Measurements from ENCODE around the gene ZBTB16. TPM values are rescaled to one million over a fixed set of nuclear protein-coding genes. Genes with fewer than 3 reads are reported as not detected.

Gene ZBTB16
- total and polyA plus RNA-seq, 2 experiments from 2014 or later, result 0.29 to 1.4 TPM

DNA sequence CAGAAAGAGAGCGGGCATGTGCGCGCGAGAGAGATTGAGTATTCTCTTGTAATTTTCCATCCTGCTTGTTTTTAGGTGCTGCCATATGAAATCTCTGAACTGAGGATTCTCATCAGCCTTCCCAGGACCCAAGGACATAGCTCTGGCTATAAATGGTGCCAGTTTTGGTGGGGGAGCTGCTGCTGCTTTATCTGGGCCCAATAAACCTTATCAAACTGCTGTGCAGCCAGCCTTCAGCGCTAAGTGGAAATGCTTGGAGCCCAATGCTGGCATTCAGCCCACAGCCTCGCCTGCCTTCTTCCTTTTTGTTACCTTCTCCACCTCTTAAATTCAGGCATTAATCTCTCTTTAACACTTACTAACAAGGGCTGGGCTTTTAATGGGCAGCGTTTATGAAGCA lies 2.4 kb upstream of the ZBTB16 start:
- H2AFZ ChIP-seq, result no peak overlapping the region
- Mint-ChIP-seq H3K36me3 (ENCODE audit: low read depth) (no peaks in the 10 kb centered on the region; the same call in 2 of the 3 replicates), H3K4me1 (peaks cover 23% of the 10 kb centered on the region; the same call in 2 of the 3 replicates), H3K9me3 (no peaks in the 10 kb centered on the region; the same call in 2 of the 3 replicates), H3K27ac (no peak overlapping the region), H3K27me3 (ENCODE audit: insufficient read depth, low read depth, poor library complexity) (peaks cover 59% of the 10 kb centered on the region), H3K4me3 (no peak overlapping the region)
- DNase-seq (ENCODE audit: low spot score), result no peak
- H3F3A ChIP-seq (replicated peaks; ENCODE audit: low read depth), result peaks cover 9% of the 10 kb centered on the region; the same call in 1 of the 2 replicates
- H3K4me2 ChIP-seq, result no peak overlapping the region
- H3K27ac ChIP-seq (ENCODE audit: low read depth), result no peak overlapping the region
- no peak for ATAC-seq
- no peaks in the 10 kb centered on the region for H3K36me3 ChIP-seq (ENCODE audit: insufficient read depth)
- TF ChIP-seq JUNB (IDR thresholded peaks at IDR 0.05; ENCODE audit: unreplicated experiment), result no peak
- TF ChIP-seq POLR2AphosphoS5 (IDR thresholded peaks at IDR 0.05; ENCODE audit: low read depth), result no peak
- TF ChIP-seq NANOG (IDR thresholded peaks at IDR 0.05; ENCODE audit: borderline replicate concordance), result no peak
- TF ChIP-seq CREB1 (CRISPR knock-in tag; IDR thresholded peaks at IDR 0.05; ENCODE audit: low read depth), result no peak
- no peak for TF ChIP-seq EZH2phosphoT487 (IDR thresholded peaks at IDR 0.05; ENCODE audit: unreplicated experiment)
- TF ChIP-seq, protein P1, sequence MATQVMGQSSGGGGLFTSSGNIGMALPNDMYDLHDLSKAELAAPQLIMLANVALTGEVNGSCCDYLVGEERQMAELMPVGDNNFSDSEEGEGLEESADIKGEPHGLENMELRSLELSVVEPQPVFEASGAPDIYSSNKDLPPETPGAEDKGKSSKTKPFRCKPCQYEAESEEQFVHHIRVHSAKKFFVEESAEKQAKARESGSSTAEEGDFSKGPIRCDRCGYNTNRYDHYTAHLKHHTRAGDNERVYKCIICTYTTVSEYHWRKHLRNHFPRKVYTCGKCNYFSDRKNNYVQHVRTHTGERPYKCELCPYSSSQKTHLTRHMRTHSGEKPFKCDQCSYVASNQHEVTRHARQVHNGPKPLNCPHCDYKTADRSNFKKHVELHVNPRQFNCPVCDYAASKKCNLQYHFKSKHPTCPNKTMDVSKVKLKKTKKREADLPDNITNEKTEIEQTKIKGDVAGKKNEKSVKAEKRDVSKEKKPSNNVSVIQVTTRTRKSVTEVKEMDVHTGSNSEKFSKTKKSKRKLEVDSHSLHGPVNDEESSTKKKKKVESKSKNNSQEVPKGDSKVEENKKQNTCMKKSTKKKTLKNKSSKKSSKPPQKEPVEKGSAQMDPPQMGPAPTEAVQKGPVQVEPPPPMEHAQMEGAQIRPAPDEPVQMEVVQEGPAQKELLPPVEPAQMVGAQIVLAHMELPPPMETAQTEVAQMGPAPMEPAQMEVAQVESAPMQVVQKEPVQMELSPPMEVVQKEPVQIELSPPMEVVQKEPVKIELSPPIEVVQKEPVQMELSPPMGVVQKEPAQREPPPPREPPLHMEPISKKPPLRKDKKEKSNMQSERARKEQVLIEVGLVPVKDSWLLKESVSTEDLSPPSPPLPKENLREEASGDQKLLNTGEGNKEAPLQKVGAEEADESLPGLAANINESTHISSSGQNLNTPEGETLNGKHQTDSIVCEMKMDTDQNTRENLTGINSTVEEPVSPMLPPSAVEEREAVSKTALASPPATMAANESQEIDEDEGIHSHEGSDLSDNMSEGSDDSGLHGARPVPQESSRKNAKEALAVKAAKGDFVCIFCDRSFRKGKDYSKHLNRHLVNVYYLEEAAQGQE (IDR thresholded peaks at IDR 0.05; ENCODE audit: unreplicated experiment), result no peak
- TF ChIP-seq STAT1 (IDR thresholded peaks at IDR 0.05; ENCODE audit: unreplicated experiment), result no peak
- TF ChIP-seq, protein P2, sequence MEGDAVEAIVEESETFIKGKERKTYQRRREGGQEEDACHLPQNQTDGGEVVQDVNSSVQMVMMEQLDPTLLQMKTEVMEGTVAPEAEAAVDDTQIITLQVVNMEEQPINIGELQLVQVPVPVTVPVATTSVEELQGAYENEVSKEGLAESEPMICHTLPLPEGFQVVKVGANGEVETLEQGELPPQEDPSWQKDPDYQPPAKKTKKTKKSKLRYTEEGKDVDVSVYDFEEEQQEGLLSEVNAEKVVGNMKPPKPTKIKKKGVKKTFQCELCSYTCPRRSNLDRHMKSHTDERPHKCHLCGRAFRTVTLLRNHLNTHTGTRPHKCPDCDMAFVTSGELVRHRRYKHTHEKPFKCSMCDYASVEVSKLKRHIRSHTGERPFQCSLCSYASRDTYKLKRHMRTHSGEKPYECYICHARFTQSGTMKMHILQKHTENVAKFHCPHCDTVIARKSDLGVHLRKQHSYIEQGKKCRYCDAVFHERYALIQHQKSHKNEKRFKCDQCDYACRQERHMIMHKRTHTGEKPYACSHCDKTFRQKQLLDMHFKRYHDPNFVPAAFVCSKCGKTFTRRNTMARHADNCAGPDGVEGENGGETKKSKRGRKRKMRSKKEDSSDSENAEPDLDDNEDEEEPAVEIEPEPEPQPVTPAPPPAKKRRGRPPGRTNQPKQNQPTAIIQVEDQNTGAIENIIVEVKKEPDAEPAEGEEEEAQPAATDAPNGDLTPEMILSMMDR (conservative IDR thresholded peaks at IDR 0.05; ENCODE audit: low read depth in 2 of 2), result no peak
- no peak for TF ChIP-seq ZNF331 (CRISPR knock-in tag; IDR thresholded peaks at IDR 0.05; ENCODE audit: low read depth)
- TF ChIP-seq ZNF114 (CRISPR knock-in tag; IDR thresholded peaks at IDR 0.05), result no peak
- TF ChIP-seq EZH2 (IDR thresholded peaks at IDR 0.05; ENCODE audit: low read depth, unreplicated experiment), result no peak
- TF ChIP-seq, protein P3, sequence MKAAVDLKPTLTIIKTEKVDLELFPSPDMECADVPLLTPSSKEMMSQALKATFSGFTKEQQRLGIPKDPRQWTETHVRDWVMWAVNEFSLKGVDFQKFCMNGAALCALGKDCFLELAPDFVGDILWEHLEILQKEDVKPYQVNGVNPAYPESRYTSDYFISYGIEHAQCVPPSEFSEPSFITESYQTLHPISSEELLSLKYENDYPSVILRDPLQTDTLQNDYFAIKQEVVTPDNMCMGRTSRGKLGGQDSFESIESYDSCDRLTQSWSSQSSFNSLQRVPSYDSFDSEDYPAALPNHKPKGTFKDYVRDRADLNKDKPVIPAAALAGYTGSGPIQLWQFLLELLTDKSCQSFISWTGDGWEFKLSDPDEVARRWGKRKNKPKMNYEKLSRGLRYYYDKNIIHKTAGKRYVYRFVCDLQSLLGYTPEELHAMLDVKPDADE (IDR thresholded peaks at IDR 0.05), result no peak
- TF ChIP-seq, protein P4, sequence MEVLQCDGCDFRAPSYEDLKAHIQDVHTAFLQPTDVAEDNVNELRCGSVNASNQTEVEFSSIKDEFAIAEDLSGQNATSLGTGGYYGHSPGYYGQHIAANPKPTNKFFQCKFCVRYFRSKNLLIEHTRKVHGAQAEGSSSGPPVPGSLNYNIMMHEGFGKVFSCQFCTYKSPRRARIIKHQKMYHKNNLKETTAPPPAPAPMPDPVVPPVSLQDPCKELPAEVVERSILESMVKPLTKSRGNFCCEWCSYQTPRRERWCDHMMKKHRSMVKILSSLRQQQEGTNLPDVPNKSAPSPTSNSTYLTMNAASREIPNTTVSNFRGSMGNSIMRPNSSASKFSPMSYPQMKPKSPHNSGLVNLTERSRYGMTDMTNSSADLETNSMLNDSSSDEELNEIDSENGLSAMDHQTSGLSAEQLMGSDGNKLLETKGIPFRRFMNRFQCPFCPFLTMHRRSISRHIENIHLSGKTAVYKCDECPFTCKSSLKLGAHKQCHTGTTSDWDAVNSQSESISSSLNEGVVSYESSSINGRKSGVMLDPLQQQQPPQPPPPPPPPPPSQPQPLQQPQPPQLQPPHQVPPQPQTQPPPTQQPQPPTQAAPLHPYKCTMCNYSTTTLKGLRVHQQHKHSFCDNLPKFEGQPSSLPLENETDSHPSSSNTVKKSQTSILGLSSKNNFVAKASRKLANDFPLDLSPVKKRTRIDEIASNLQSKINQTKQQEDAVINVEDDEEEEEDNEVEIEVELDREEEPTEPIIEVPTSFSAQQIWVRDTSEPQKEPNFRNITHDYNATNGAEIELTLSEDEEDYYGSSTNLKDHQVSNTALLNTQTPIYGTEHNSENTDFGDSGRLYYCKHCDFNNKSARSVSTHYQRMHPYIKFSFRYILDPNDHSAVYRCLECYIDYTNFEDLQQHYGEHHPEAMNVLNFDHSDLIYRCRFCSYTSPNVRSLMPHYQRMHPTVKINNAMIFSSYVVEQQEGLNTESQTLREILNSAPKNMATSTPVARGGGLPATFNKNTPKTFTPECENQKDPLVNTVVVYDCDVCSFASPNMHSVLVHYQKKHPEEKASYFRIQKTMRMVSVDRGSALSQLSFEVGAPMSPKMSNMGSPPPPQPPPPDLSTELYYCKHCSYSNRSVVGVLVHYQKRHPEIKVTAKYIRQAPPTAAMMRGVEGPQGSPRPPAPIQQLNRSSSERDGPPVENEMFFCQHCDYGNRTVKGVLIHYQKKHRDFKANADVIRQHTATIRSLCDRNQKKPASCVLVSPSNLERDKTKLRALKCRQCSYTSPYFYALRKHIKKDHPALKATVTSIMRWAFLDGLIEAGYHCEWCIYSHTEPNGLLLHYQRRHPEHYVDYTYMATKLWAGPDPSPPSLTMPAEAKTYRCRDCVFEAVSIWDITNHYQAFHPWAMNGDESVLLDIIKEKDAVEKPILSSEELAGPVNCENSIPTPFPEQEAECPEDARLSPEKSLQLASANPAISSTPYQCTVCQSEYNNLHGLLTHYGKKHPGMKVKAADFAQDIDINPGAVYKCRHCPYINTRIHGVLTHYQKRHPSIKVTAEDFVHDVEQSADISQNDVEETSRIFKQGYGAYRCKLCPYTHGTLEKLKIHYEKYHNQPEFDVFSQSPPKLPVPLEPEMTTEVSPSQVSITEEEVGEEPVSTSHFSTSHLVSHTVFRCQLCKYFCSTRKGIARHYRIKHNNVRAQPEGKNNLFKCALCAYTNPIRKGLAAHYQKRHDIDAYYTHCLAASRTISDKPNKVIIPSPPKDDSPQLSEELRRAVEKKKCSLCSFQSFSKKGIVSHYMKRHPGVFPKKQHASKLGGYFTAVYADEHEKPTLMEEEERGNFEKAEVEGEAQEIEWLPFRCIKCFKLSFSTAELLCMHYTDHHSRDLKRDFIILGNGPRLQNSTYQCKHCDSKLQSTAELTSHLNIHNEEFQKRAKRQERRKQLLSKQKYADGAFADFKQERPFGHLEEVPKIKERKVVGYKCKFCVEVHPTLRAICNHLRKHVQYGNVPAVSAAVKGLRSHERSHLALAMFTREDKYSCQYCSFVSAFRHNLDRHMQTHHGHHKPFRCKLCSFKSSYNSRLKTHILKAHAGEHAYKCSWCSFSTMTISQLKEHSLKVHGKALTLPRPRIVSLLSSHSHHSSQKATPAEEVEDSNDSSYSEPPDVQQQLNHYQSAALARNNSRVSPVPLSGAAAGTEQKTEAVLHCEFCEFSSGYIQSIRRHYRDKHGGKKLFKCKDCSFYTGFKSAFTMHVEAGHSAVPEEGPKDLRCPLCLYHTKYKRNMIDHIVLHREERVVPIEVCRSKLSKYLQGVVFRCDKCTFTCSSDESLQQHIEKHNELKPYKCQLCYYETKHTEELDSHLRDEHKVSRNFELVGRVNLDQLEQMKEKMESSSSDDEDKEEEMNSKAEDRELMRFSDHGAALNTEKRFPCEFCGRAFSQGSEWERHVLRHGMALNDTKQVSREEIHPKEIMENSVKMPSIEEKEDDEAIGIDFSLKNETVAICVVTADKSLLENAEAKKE (CRISPR knock-in tag; IDR thresholded peaks at IDR 0.05), result no peak
- peaks cover 22% of the 10 kb centered on the region for H3K4me1 ChIP-seq (ENCODE audit: insufficient read depth)
- peaks cover 76% of the 10 kb centered on the region for H3K27me3 ChIP-seq (ENCODE audit: insufficient read depth)
- no peaks in the 10 kb centered on the region for H3K9me2 ChIP-seq (ENCODE audit: insufficient read depth)
- no peaks in the 10 kb centered on the region for H4K20me1 ChIP-seq (replicated peaks; ENCODE audit: insufficient read depth)
- H3K4me3 ChIP-seq, result no peak overlapping the region
- no peaks in the 10 kb centered on the region for H3K79me2 ChIP-seq (replicated peaks; ENCODE audit: insufficient read depth)

All from GM23338 (cell line).